HepG2 (cell line): ENCODE data around the gene HOXC4. TPM values are rescaled to one million over a fixed set of nuclear protein-coding genes. Genes with fewer than 3 reads are reported as not detected.

Experiments used
- ATAC-seq: fragments of 200-7000 bp; cut with Tn5 transposase; 3 replicates; pipeline ENCODE4 v1.9.1; 2020; ENCODE audit warnings: mild to moderate bottlenecking, moderate library complexity
- BruUV-seq: library from RNA; stranded (reverse); fragments of 400-500 nt; replicated peaks from 2 replicates; lab custom pipeline; 2021; lab: Mats Ljungman, UMichigan
- CTCF ChIA-PET: fragments of 300-600 bp; formaldehyde crosslinking; extraction: SDS; loops from one replicate; lab custom pipeline; 2021; ENCODE audit warnings: low total read pairs, inconsistent platforms, low intra/inter-chr PET ratio; lab: Yijun Ruan, JAX
- POLR2A ChIA-PET: fragments of 350-600 bp; sonication (Branson Sonifier 250); formaldehyde crosslinking; loops from one replicate; lab custom pipeline; 2020; ENCODE audit warnings: antibody characterized with exemption, inconsistent platforms; lab: Yijun Ruan, JAX
- DNase-seq: peaks from one replicate; pipeline ENCODE4 v3.0.0-alpha.2; 2015; ENCODE audit warnings: low spot score
- FAIRE-seq: peaks from 3 replicates; lab custom pipeline; 2011; peaks lifted over from hg19 to GRCh38; lab: Jason Lieb, UNC
- H2AFZ ChIP-seq: one replicate; pipeline ENCODE4 v1.6.1; 2011; ENCODE audit warnings: low read length, inconsistent platforms
- H3K27ac ChIP-seq: fragments of 300-600 bp; 3 replicates; pipeline ENCODE4 v1.8.0; 2011; ENCODE audit warnings: mixed run types, mild to moderate bottlenecking, mixed read lengths, low read length, inconsistent platforms; ENCODE audit not compliant: insufficient read depth; ENCODE audit errors: extremely low read length
- H3K27me3 ChIP-seq, 2 experiments: fragments of 200-600 bp in 1 of 2; 2 replicates in 1 of 2; 3 replicates in 1 of 2; pipeline versions ENCODE4 v1.6.0 to v1.8.0; 2011; ENCODE audit warnings: low read length in 2 of 2, mild to moderate bottlenecking in 2 of 2, moderate library complexity in 2 of 2, inconsistent platforms in 1 of 2; ENCODE audit not compliant: insufficient read depth in 2 of 2, control insufficient read depth in 1 of 2
- H3K36me3 ChIP-seq, 2 experiments: fragments of 200-600 bp in 1 of 2; replicated peaks in 1 of 2; 2 replicates in 1 of 2; 3 replicates in 1 of 2; pipeline versions ENCODE4 v1.5.1 to v1.8.0; 2011; ENCODE audit warnings: low read length in 2 of 2, inconsistent platforms in 1 of 2; ENCODE audit not compliant: insufficient read depth in 2 of 2, control insufficient read depth in 1 of 2
- H3K4me1 ChIP-seq: 2 replicates; pipeline ENCODE4 v1.5.1; 2012; ENCODE audit warnings: low read length, inconsistent platforms; ENCODE audit not compliant: insufficient read depth
- H3K4me2 ChIP-seq: 2 replicates; pipeline ENCODE4 v1.6.0; 2011; ENCODE audit warnings: low read depth, low read length, inconsistent platforms
- H3K4me3 ChIP-seq, 3 experiments: fragments of 200-600 bp in 1 of 3; sonication (generic), shearing (Covaris generic) in 1 of 3; replicated peaks in 1 of 3; 2 replicates each; pipeline ENCODE4 v1.5.1; 2011 to 2016; ENCODE audit warnings: low read length in 3 of 3, inconsistent platforms in 2 of 3, low read depth in 2 of 3, mild to moderate bottlenecking in 2 of 3, control low read depth in 1 of 3, mixed read lengths in 1 of 3; ENCODE audit not compliant: insufficient read depth in 1 of 3
- H3K79me2 ChIP-seq: one replicate; pipeline ENCODE4 v1.6.1; 2011; ENCODE audit warnings: low read length, inconsistent platforms; ENCODE audit not compliant: insufficient read depth
- H3K9ac ChIP-seq: 2 replicates; pipeline ENCODE4 v1.6.0; 2011; ENCODE audit warnings: mild to moderate bottlenecking, low read depth, low read length, inconsistent platforms; ENCODE audit not compliant: insufficient read depth
- H3K9me3 ChIP-seq: 2 replicates; pipeline ENCODE4 v1.5.1; 2012; ENCODE audit warnings: mild to moderate bottlenecking, low read length
- H4K20me1 ChIP-seq: 2 replicates; pipeline ENCODE4 v1.6.0; 2011; ENCODE audit warnings: inconsistent platforms, mild to moderate bottlenecking, low read length, moderate library complexity; ENCODE audit not compliant: insufficient read depth
- BRD4 ChIP-seq: sonication (generic); formaldehyde crosslinking; IDR thresholded peaks from 2 replicates; pipeline ENCODE4 v1.4.0; 2020; ENCODE audit warnings: missing genetic modification reagents
- DNMT3B ChIP-seq: conservative IDR thresholded peaks from 2 replicates; pipeline ENCODE4 v1.6.1; 2016; ENCODE audit warnings: missing biosample characterization, control low read depth
- ELF4 ChIP-seq: sonication (generic); formaldehyde crosslinking; IDR thresholded peaks from 2 replicates; pipeline ENCODE4 v1.5.0; 2020; ENCODE audit warnings: missing genetic modification reagents, mild to moderate bottlenecking, moderate library complexity, borderline replicate concordance
- HNRNPK ChIP-seq: fragments of 200-400 bp; formaldehyde crosslinking; IDR thresholded peaks from 2 replicates; pipeline ENCODE4 v1.6.1; 2018; ENCODE audit warnings: low read length, low read depth, moderate library complexity, mild to moderate bottlenecking; ENCODE audit not compliant: poor library complexity, severe bottlenecking
- JUN ChIP-seq: sonication (generic); formaldehyde crosslinking; IDR thresholded peaks from 2 replicates; pipeline ENCODE4 v1.4.0; 2020; ENCODE audit warnings: mild to moderate bottlenecking, missing genetic modification reagents
- RARG ChIP-seq: sonication (generic); formaldehyde crosslinking; IDR thresholded peaks from 2 replicates; pipeline ENCODE4 v1.4.0; 2020; ENCODE audit warnings: low read depth, mild to moderate bottlenecking, missing genetic modification reagents
- RNF2 ChIP-seq: fragments of 450-650 bp; conservative IDR thresholded peaks from 2 replicates; pipeline ENCODE4 v1.6.1; 2016; ENCODE audit warnings: low read depth
- SUZ12 ChIP-seq: fragments of 150-350 bp; IDR thresholded peaks from 2 replicates; pipeline ENCODE4 v1.6.1; 2014; ENCODE audit warnings: low read depth, low read length
- YY1 ChIP-seq: IDR thresholded peaks from 2 replicates; pipeline ENCODE4 v1.6.1; 2011; ENCODE audit warnings: low read length, low read depth, moderate library complexity, mild to moderate bottlenecking; ENCODE audit not compliant: insufficient read depth, insufficient replicate concordance
- ZEB1 ChIP-seq: IDR thresholded peaks from 2 replicates; pipeline ENCODE4 v1.6.1; 2012; ENCODE audit warnings: mild to moderate bottlenecking, low read depth, inconsistent platforms; ENCODE audit not compliant: insufficient replicate concordance
- ZNF207 ChIP-seq: fragments of 450-650 bp; IDR thresholded peaks from 2 replicates; pipeline ENCODE4 v1.6.1; 2016; ENCODE audit warnings: antibody characterized with exemption, borderline replicate concordance
- ZNF230 ChIP-seq: sonication (generic); formaldehyde crosslinking; IDR thresholded peaks from 2 replicates; pipeline ENCODE4 v1.4.0; 2020; ENCODE audit warnings: mild to moderate bottlenecking, missing genetic modification reagents
- WGBS: methylation state at CpG from one replicate; pipeline ENCODE4 v1.1.6; 2017; ENCODE audit warnings: low lambda C conversion rate; 5-methylcytosine and 5-hydroxymethylcytosine counted together
- in situ Hi-C: cut with HindIII; loops from 2 replicates; pipeline ENCODE4 v1.10.0; 2017; ENCODE audit warnings: low pct_unique_long_range_greater_than_20kb; ENCODE audit not compliant: extremely low pct_ligation_motif_present
- intact Hi-C: fragments of 100-400 bp; cut with micrococcal nuclease; formaldehyde crosslinking; loops from one replicate; pipeline ENCODE4 v1.10.0; 2022; ENCODE audit not compliant: unreplicated experiment
- polyA plus RNA-seq, 8 experiments: library from polyadenylated mRNA; depleted of rRNA in 3 of 8; stranded (reverse) in 7 of 8; unstranded in 1 of 8; fragments of >200 nt; fragmentation: Illumina TruSeq in 4 of 8; extraction: Trizol in 4 of 8; gene quantifications; 2 replicates each; pipeline versions ENCODE4 v1.2.1 to v1.2.3, GENCODE V29; 2011 to 2016; ENCODE audit warnings: low read depth in 4 of 8, missing spikeins in 1 of 8, mixed read lengths in 1 of 8; ENCODE audit not compliant: insufficient read depth in 1 of 8
- total RNA-seq, 5 experiments: library from RNA; depleted of rRNA; stranded (reverse); fragments of >200 nt; fragmentation: Illumina TruSeq; extraction: Trizol; gene quantifications; 2 replicates each; pipeline ENCODE4 v1.2.3, GENCODE V29; 2016; ENCODE audit warnings: low read depth in 1 of 5
- TF ChIP-seq, protein P1 (sequence below): sonication (generic); formaldehyde crosslinking; IDR thresholded peaks from 2 replicates; pipeline ENCODE4 v1.4.0; 2020; ENCODE audit warnings: low read depth, missing genetic modification reagents

HOXC4 gene
- total and polyA plus RNA-seq, 2 of the 13 experiments (the other 11 are each of a cell fraction or from before 2014, with no cell fraction given) = not detected

DNA sequence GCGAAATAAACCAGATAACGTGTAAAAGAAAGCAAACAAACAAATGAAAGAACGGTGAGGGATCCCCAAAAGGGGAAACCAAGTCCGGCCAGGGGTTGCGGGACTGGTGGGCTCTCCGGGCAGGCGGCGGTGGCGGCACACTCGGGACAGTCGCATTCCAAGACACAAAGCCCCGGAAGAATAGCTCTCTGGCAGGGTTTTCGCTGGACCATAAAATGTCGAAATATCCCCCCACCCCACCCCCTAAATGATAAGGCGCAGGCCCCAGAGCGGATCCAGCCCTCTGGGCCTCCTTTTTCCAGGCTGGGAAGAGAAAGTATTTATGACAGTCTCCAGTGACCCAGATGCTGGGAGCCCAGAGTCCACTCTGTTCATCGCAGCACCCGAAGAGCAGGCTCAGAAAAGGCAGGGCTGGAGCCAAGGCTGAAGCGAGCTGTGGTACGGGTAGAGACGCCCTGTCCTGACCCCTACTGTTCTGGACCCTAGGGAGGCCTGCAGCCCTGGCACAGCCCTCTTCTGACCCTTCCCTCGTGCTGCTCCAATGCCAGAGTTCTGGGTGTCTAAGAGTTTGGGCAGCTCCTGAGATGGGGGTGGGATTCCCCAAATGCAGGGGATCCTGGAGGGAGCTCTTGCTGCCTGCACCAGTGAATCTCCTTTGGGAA lies 46.9 kb upstream of the HOXC4 start:
- in situ Hi-C loops (no loop called here), intact Hi-C loops (loop anchor here (1.0 to 10.0 kb wide), 4 partner anchors 185 to 358 kb away; partner anchors contain the start of gene GPR84)
- no peak overlapping the region for H2AFZ ChIP-seq
- no peaks in the 10 kb centered on the region for H3K36me3 ChIP-seq
- TF ChIP-seq JUN (CRISPR knock-in tag) (no peak), ZNF230 (CRISPR knock-in tag) (0 out of 2 replicates have a peak, but pooled peaks have one; percentile 30), RARG (CRISPR knock-in tag) (no peak), RNF2 (0 out of 2 replicates have a peak, but pooled peaks have one; percentile 11)
- CTCF ChIA-PET = interaction anchor here (0.7 to 3.3 kb wide), 7 partner anchors 18 to 210 kb away, joined by 3 to 48 read pairs (median 9); no protein-coding TSS in a partner anchor
- peaks cover 30 to 91% of the 10 kb centered on the region in 2 experiments for H3K27me3 ChIP-seq
- H3K9me3 ChIP-seq = no peaks in the 10 kb centered on the region
- ATAC-seq = peak; percentile 50
- H3K79me2 ChIP-seq = no peaks in the 10 kb centered on the region
- DNase-seq = no peak
- peak overlapping the region in 1 of 3 experiments; percentile 48; a peak in 1 of 6 replicates for H3K4me3 ChIP-seq
- peaks cover 30% of the 10 kb centered on the region for H3K4me1 ChIP-seq
- peak overlapping the region; percentile 73 for H3K4me2 ChIP-seq
- BruUV-seq = no TSS peak
- WGBS = 15% methylated on average over 16 of the region's 22 CpGs
- H3K27ac ChIP-seq = no peak overlapping the region
- no peak overlapping the region for H3K9ac ChIP-seq
- no peaks in the 10 kb centered on the region for H4K20me1 ChIP-seq
- POLR2A ChIA-PET = interaction anchor here (1.4 kb wide), 1 partner anchor 273 kb away, joined by 3 read pairs; the partner anchor contains the start of genes CBX5 and HNRNPA1
- no peak for FAIRE-seq

DNA sequence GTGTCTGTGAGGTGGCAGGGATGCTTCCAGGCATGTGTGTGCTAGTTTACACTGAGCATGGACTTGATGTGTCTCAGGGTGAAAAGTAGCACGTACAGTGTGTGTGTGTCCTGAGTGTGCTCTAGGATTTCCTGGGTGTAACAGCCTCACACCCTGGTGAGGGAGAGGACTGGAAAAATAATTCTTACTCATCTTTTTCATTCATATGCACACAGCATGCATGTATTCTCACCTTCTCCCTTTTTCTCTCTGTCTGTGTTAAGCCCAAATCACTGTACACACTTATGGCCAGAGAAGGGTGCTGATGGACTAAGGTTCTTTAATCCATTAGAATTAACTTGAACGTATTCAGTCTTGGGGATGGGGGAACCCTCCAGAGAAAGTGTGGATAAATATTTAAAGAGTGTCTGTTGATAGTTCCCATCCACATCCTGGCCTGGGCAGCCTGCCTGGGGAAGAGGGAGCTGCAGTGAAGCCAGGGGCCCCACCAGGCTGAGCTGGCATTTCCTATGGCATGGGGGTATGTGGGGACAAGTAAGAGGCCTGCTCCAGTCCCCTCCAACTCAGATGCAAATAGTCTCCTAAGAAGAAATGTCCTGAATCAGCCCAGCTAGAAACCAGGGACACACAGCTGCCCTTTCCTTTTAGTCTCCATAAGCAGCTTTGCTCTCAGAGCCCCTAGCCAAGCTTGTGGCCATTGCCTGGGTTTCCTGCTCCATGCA lies 45.9 kb upstream of the HOXC4 start:
- H3K79me2 ChIP-seq = no peaks in the 10 kb centered on the region
- no peaks in the 10 kb centered on the region for H4K20me1 ChIP-seq
- ATAC-seq = no peak
- no peak overlapping the region for H3K4me3 ChIP-seq
- in situ Hi-C loops (no loop called here), intact Hi-C loops (loop anchor here (2.0 to 10.0 kb wide), 2 partner anchors 201 to 357 kb away; partner anchors contain the start of gene GPR84)
- peaks cover 30% of the 10 kb centered on the region for H3K4me1 ChIP-seq
- ChIA-PET POLR2A (no interaction called here), CTCF (interaction anchor here (0.8 kb wide), 1 partner anchor 184 kb away, joined by 3 read pairs; no protein-coding TSS in a partner anchor)
- no TSS peak for BruUV-seq
- no peaks in the 10 kb centered on the region for H3K9me3 ChIP-seq
- DNase-seq = no peak
- no peak overlapping the region for H3K9ac ChIP-seq
- H3K27ac ChIP-seq = no peak overlapping the region
- no peak for FAIRE-seq
- H2AFZ ChIP-seq = no peak overlapping the region
- H3K27me3 ChIP-seq = peaks cover 30 to 87% of the 10 kb centered on the region in 2 experiments
- 3% methylated on average over 2 of the region's 2 CpGs for WGBS
- no peaks in the 10 kb centered on the region for H3K36me3 ChIP-seq
- no peak overlapping the region for H3K4me2 ChIP-seq
- TF ChIP-seq HNRNPK = no peak
- TF ChIP-seq ELF4 (CRISPR knock-in tag) = no peak
- TF ChIP-seq BRD4 (CRISPR knock-in tag) = no peak
- TF ChIP-seq, protein P1, sequence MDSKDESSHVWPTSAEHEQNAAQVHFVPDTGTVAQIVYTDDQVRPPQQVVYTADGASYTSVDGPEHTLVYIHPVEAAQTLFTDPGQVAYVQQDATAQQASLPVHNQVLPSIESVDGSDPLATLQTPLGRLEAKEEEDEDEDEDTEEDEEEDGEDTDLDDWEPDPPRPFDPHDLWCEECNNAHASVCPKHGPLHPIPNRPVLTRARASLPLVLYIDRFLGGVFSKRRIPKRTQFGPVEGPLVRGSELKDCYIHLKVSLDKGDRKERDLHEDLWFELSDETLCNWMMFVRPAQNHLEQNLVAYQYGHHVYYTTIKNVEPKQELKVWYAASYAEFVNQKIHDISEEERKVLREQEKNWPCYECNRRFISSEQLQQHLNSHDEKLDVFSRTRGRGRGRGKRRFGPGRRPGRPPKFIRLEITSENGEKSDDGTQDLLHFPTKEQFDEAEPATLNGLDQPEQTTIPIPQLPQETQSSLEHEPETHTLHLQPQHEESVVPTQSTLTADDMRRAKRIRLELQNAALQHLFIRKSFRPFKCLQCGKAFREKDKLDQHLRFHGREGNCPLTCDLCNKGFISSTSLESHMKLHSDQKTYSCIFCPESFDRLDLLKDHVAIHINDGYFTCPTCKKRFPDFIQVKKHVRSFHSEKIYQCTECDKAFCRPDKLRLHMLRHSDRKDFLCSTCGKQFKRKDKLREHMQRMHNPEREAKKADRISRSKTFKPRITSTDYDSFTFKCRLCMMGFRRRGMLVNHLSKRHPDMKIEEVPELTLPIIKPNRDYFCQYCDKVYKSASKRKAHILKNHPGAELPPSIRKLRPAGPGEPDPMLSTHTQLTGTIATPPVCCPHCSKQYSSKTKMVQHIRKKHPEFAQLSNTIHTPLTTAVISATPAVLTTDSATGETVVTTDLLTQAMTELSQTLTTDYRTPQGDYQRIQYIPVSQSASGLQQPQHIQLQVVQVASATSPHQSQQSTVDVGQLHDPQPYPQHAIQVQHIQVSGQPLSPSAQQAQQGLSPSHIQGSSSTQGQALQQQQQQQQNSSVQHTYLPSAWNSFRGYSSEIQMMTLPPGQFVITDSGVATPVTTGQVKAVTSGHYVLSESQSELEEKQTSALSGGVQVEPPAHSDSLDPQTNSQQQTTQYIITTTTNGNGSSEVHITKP (CRISPR knock-in tag) = no peak
- TF ChIP-seq ZNF207 = no peak
- no peak for TF ChIP-seq DNMT3B
- TF ChIP-seq ZEB1 = no peak
- TF ChIP-seq SUZ12 = no peak
- no peak for TF ChIP-seq YY1
